ENCODE measurements around the gene HHATL.

HHATL gene

DNA sequence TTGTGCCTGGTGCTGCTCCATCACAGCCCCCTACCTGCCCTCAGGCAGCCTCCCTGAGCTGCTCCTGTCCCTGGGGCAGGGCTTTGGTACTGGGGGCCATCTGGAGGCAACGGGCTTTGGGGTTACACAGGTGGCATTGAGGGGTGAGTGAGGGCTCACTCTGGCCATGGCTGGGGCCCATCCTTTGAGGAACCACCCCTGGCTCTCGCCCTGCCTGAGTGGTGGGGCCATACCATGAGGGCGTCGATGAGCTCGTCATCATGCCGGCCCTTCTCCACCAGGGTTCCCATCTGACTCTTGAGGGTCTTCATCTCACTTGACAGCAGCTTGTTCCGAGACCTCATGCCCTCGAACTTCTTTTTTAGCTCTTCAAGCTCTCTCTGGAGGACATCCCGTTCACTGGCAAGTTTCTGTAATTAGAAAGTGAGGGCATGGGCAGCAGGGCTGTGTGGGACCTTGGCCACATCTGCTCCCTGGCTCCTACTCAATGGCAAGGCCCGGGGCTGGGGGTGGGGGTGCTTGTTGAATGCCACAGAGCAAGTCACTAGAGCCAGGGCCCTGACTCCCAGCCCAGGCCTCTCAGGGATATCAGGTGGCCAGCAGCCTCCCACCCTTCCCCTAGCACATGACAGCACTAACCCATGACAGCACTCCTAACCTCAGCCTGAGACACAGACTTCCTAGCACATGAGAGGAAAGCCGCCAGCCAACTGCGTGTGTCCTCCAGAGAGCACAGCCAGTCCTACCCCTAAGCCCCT lies 37.0 kb upstream of the HHATL start:
- Mint-ChIP-seq H3K4me1 (no peaks in the 10 kb centered on the region), H3K9me3 (no peaks in the 10 kb centered on the region), H3K27me3 (no peaks in the 10 kb centered on the region), H3K4me3 (no peak overlapping the region), H3K27ac (no peak overlapping the region)
- DNase-seq (no peak), ATAC-seq (no peak)

DNA sequence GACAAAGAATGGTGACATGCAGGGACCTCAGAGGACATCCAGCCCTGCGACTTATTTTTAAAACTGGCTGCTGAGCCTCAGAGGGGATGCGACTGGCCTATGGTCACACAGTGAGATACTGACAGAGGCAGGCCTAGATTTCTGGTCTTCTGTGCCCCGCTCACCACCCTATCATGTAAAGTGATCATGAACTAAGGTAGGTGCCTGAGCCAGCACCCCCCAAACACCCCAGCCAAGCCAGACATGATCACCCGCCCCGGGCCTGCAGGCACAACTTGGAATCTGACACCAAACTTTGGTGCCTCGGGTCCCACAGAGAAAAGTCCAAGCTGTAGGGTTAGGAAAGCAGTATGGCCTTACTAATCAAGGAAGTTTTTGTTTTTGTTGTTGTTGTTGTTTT lies 33.9 kb upstream of the HHATL start:
- DNase-seq (no peak), ATAC-seq (no peak)
- Mint-ChIP-seq H3K27me3 (no peaks in the 10 kb centered on the region), H3K4me1 (no peaks in the 10 kb centered on the region), H3K9me3 (no peaks in the 10 kb centered on the region), H3K27ac (no peak overlapping the region), H3K4me3 (no peak overlapping the region)

DNA sequence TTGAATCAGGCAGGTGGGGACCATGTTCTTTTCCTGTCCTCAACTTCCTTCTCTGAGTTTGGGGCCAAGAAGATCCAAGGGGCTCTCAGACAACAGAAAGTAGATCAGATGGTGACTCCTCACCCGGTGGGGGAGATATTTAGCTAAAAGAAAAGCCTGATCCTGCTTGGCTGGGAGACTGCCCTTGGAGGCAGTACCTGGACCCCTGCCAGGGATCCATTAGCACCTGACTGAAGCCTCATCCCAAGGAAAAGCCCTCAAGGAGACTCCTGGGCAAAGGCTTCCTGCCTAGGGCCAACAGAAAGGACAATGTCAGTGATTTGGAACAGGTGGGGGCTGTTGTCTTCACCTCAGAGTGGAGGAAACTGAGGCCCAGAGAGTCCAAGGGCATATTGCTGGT lies 33.5 kb upstream of the HHATL start:
- H3K9me3 Mint-ChIP-seq, result no peaks in the 10 kb centered on the region
- H3K27me3 Mint-ChIP-seq, result no peaks in the 10 kb centered on the region
- H3K27ac Mint-ChIP-seq, result no peak overlapping the region
- H3K4me3 Mint-ChIP-seq, result no peak overlapping the region
- DNase-seq, result no peak
- ATAC-seq, result no peak
- H3K4me1 Mint-ChIP-seq, result no peaks in the 10 kb centered on the region

DNA sequence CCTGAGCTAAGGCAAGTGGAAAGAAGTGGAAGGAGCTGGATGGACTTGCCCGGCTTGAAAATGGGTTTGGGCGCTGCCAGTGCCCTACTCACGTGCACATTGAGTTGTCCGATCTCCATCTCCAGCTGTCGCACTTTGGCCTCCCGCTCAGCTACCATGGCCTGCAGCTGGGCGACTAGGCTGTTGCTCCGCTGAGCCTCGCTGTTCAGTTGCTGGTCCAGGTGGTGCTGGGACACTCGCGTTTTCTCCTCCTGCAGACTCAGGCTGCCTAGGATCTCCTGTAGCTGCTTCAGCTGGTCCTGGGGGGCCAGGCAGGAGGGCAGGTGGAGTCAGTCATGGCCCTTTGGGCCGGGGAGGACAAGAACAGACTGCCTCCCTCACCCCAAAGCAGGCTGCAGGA lies 33.0 kb upstream of the HHATL start:
- H3K27me3 Mint-ChIP-seq, result no peaks in the 10 kb centered on the region
- no peak overlapping the region for H3K27ac Mint-ChIP-seq
- no peak for DNase-seq
- no peaks in the 10 kb centered on the region for H3K9me3 Mint-ChIP-seq
- no peak for ATAC-seq
- no peak overlapping the region for H3K4me3 Mint-ChIP-seq
- no peaks in the 10 kb centered on the region for H3K4me1 Mint-ChIP-seq

DNA sequence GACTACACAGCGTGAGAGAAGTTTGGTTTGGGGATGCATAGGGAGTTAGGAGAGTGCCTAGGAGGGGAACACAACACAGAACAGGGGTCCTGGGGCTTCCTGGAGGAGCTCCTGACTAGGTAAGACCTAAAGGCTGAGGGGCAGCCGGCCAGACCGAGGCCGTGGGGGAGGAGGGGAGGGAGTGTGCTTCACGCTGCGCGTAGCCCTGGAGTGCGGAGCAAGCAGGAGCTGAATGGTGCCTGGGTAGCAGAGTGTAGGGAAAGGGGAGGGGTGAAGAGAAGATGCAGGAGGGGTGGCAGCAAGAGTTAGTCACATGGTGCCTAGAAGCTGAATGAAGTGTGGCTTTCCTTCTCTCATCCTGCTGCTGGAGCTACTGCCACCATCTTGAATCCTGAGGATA lies 32.4 kb upstream of the HHATL start:
- H3K4me1 Mint-ChIP-seq, result no peaks in the 10 kb centered on the region
- no peaks in the 10 kb centered on the region for H3K9me3 Mint-ChIP-seq
- DNase-seq (no peak), ATAC-seq (no peak)
- no peak overlapping the region for H3K27ac Mint-ChIP-seq
- H3K4me3 Mint-ChIP-seq, result no peak overlapping the region
- no peaks in the 10 kb centered on the region for H3K27me3 Mint-ChIP-seq

DNA sequence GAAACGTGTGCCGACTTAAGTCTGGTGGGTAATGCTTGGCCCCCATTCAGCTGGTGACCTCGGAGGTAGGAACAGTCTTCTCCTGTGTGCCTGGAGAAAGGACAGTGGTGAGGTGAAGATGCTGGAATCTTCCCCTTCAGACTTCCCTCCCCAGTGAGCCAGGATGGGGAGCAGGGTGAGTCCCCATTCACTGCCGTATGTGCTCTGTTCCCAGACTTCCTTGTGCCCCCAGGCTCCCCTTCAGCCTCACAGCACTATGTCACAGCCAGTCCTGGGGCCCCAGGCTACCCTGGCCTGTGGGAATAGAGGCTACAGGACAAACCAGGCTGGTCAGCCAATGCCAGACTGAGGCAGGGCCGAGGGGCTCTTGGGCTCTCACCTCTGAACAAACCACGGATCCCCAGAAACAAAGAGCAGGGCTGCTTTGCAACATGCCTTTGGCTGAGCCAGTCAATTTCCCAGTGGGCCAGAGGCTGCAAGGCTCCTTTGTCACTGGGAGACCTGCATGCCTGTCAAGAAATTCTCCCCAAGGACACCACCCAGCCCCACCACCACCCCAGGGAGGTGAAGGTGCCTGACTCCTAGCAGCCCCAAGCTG lies 31.8 kb upstream of the HHATL start:
- Mint-ChIP-seq H3K4me1 (no peaks in the 10 kb centered on the region), H3K27me3 (no peaks in the 10 kb centered on the region), H3K9me3 (no peaks in the 10 kb centered on the region), H3K27ac (peak overlapping the region in 1 of 2 donors; percentile 79), H3K4me3 (no peak overlapping the region)
- no peak for ATAC-seq
- no peak for DNase-seq

DNA sequence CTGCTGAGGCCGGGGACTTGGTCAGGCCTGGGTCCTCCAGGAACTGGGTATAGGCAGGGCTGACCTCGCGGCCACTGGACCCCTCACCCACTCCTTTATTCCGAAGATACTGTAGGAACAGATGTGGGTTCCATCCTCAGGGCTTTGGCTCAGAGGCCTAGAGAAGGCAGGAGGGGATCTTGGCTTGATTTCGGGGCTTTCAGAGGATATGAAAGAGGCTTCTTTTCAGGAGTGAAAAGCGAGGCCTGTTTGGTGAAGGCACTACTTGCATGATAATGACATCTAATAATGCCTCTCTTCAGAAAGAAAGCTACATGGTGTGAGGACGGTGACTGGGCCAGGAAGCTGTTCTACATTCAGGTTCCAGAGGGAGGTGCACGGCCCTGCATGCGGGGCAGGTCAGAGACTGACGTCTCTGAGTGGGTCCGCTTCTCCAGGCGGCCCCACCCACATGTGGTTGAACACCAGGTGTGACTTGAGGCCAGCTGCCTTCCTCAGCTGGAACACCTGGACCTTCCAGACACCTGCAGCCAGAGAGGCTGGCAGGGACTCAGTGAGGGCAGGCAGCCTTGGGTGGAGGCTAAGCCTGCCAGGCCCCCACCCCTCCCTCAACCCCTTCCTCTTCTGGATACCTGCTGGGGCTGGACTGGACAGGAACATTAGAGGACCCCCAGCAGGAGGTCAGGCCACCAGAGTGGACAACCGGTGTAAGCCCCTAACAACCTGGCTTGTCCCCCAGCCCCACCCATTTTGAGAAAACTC lies 31.1 kb upstream of the HHATL start:
- Mint-ChIP-seq H3K27me3 (no peaks in the 10 kb centered on the region), H3K27ac (no peak overlapping the region)

DNA sequence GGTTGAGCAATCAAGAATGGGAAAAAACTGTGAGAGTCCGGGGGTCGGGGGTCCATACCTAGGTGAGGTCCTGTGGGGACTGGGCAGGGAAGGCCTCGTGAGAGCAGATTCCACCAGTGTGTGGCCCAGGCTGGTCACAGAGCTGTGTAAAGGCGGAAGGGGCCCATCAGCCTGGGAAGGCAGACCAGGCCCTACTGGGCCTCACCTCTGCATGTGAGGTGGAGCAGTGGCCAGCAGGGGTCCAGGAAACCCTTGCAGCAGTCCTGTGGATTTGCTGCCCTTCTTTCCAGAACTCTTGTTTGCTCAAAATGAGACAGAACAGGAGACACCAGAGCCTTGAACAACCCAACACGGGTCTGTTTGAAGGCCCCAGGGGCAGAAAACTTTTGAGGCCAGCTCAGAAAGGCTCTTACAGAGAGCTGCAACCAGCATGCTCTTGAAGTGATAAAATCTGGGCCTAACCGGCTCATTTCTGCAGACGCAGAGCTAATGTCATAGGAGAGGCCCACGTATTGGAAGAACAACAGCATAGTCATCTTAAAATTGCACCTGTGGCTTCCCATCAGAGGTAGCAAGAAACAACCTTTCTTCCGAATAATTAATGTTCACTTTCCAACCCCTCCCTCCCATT lies 30.3 kb upstream of the HHATL start:
- Mint-ChIP-seq H3K4me1 (no peaks in the 10 kb centered on the region), H3K27ac (no peak overlapping the region), H3K27me3 (no peaks in the 10 kb centered on the region), H3K9me3 (no peaks in the 10 kb centered on the region), H3K4me3 (no peak overlapping the region)
- ATAC-seq (no peak), DNase-seq (no peak)

More for the DNA sequence above, 31.1 kb upstream of the HHATL start:
- H3K4me3 Mint-ChIP-seq, result no peak overlapping the region
- ATAC-seq (no peak), DNase-seq (no peak)
- no peaks in the 10 kb centered on the region for H3K4me1 Mint-ChIP-seq
- no peaks in the 10 kb centered on the region for H3K9me3 Mint-ChIP-seq

DNA sequence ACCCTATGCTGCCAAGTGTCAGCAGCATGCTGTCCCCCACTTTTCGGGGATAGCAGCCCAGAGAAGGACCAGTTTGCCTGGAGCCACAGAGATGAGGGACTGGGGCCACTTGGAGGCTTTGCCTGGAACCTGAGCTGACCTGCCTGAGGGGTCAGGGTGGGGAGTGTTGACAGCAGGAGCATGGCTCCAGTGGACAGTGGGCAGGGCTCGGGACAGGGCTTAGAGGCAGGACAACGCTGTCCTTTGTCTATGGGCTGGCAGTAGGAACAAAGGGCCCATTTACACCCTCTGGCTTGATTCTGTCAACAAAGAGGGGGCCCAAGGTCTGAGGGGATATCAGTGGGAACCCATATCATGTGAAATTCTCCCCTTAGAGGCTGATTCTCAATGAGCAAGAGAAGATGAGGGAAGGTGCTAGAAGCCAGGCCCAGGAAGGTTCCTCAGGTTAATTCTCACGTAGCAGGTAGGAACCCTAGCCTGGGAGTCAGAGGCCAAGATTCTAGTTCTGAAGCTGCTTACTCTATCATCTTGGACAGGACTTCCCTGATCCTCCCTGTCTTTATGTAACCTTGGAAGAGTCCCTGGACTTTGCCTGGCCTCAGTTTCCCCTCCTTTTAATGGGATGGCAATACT lies 29.7 kb upstream of the HHATL start:
- Mint-ChIP-seq H3K9me3 (no peaks in the 10 kb centered on the region), H3K4me3 (no peak overlapping the region), H3K4me1 (no peaks in the 10 kb centered on the region), H3K27me3 (no peaks in the 10 kb centered on the region), H3K27ac (no peak overlapping the region)
- no peak for DNase-seq
- no peak for ATAC-seq

DNA sequence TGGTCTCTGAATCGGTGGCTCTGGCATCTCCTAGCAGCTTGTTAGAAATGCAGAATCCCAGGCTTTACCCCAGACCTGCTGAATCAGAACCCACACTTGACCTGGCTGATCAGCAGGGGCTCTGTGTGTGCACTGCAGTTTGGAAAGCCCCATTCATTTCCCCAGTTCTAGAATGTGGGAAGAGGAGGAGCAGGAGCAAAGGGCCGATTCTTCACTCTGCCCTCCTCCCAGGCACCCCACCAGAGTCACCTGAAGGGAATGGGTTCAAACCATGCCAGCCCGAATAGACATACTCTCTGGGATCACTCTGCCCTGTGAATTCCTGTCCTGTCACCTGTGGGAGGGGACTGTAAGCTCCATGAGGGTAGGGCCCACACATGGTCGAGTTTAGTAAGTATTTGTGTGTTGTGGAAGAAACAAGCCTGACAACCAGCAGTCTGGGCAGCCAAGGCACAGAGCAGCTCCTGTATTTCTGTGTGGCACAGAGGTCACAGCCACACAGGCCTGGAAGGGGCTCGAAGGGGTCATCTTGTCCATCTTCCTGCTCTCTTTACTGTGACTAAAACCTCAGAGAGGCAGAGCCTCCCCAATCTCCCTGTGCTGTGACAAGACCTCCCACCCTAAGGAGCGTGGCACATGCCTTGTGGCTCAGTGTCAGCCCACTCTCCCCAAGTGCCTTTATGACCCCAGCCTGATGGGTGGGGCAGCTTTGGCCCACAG lies 29.0 kb upstream of the HHATL start:
- Mint-ChIP-seq H3K9me3 (no peaks in the 10 kb centered on the region), H3K4me1 (no peaks in the 10 kb centered on the region), H3K27me3 (no peaks in the 10 kb centered on the region), H3K4me3 (no peak overlapping the region), H3K27ac (no peak overlapping the region)
- no peak for ATAC-seq
- no peak for DNase-seq

DNA sequence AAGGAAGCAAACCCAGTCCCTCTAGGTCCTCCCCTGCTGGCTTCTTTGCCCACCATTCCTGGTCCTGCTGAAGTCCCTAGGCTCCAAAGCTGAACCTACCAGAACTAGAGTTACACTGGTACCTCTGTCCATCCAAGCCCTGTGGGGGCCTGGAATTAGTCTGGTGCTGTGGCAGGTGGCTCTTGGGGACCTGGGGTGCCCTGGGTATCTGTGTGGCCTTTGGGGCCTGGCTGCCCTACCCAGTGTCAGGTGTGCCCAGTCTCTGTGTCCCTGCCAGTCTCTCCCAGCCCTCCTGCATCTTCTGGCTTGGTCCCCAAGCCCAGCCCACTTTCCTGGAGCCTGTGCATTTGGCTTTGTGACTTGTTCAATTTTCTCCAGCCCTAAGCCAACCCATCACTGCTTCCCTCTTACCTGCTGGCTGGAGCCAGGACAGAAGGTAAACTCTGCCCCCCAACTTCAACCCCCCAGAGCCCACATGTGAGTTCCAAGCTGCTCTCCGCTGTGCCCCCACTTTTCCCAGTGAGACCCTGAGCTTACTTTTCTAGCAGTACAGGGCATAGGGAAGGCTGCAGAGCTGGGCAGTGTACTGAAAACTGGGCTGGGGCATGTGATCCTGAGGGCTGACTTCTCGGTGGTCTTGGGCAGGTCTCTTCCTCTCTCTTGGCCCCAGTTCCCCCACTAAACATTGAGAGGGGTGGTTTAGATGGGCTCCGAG lies 28.3 kb upstream of the HHATL start:
- no peak overlapping the region for H3K4me3 Mint-ChIP-seq
- H3K27me3 Mint-ChIP-seq, result no peaks in the 10 kb centered on the region
- no peaks in the 10 kb centered on the region for H3K4me1 Mint-ChIP-seq
- DNase-seq, result no peak
- no peak for ATAC-seq
- no peaks in the 10 kb centered on the region for H3K9me3 Mint-ChIP-seq
- H3K27ac Mint-ChIP-seq, result peak overlapping the region in 1 of 2 donors; percentile 70

DNA sequence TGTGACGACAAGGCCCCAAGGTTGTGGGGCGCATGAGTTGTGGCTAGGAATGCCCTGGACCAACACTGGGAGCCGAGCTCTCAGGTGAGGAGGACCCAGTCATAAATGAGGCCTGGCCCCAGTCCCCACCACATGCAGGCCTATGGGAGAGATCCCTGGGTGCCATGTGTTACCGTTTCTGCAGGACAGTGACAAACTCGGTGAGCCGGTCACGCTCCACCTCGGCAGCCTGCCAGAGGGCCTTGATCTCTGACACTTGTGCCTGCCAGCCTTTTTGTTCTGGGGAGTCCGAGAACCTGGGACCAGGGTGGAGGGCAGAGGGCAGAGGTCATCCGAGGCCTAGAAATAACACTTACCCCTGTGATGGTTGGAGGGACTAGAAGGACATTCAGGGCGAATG lies 27.7 kb upstream of the HHATL start:
- no peak for ATAC-seq
- no peak overlapping the region for H3K27ac Mint-ChIP-seq
- H3K9me3 Mint-ChIP-seq, result no peaks in the 10 kb centered on the region
- no peaks in the 10 kb centered on the region for H3K27me3 Mint-ChIP-seq
- no peak overlapping the region for H3K4me3 Mint-ChIP-seq
- DNase-seq, result no peak
- no peaks in the 10 kb centered on the region for H3K4me1 Mint-ChIP-seq

DNA sequence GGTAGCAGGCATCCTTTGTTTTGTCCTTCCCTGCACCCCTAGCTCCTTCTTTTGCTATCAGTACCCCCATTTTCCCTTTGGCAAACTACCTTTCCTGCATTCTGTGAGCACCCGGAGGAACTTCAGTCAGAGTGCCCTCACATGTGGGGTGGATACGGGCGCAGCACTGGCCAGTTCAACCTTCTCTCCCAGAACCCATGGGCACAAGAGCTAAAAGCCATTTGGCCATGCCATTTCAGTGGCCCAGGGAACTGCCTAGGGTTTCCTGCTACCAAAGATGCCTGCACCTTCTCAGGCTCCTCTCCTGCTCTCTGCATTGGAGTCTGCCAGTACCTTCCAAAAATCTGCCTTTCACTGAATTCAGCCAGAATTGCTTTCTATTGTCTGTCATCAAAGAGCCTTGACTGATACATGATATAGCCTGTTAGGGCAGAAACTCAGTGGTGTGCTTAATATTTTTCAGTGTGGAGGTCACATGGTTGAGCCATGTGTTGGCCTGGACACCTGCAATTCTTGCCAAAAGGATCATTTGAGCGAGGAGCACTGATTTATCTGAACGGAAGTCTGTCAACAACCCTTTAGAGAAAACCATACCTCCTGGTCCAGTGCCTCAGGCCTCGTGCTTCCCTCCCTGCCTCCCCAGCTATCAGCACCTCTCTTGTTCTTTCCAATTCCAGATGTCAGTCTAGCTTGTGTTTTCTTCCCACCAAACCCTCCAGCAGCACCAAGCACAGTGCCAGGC lies 27.0 kb upstream of the HHATL start:
- DNase-seq, result no peak
- no peaks in the 10 kb centered on the region for H3K9me3 Mint-ChIP-seq
- no peaks in the 10 kb centered on the region for H3K4me1 Mint-ChIP-seq
- no peak overlapping the region for H3K27ac Mint-ChIP-seq
- ATAC-seq, result no peak
- H3K4me3 Mint-ChIP-seq, result no peak overlapping the region
- H3K27me3 Mint-ChIP-seq, result no peaks in the 10 kb centered on the region
